NCI-H128 (cell line): ENCODE measurements around the gene CCDC78.

Experiments
- DNase-seq: peaks from one replicate; lab custom pipeline; 2025; ENCODE audit not compliant: unreplicated experiment; lab: John Stamatoyannopoulos, UW

CCDC78 gene

GRCh38 chr16:726438-727290 lies at the start of gene CCDC78, which contains the start of gene HAGHL:
TSS of gene CCDC78 (minus strand) at chr16:726443. CDS start at chr16:726367, 76 bp downstream.
TSS of gene HAGHL (plus strand) at chr16:727106. CDS start at chr16:727510, 404 bp downstream.
- no peak for DNase-seq

- DNase-seq = no peak
Observed at GRCh38 chr16:775236-775796, 49.1 kb upstream of the CCDC78 start.

GRCh38 chr16:774086-775001 lies 48.1 kb upstream of the CCDC78 start:
- no peak for DNase-seq

- no peak for DNase-seq
Observed at GRCh38 chr16:772959-773358, 46.7 kb upstream of the CCDC78 start.

GRCh38 chr16:770411-770810 lies 44.2 kb upstream of the CCDC78 start:
- no peak for DNase-seq

GRCh38 chr16:769934-770333 lies 43.7 kb upstream of the CCDC78 start:
- DNase-seq = no peak

- no peak for DNase-seq
Observed at GRCh38 chr16:769184-769784, 43.0 kb upstream of the CCDC78 start.

GRCh38 chr16:768428-768827 lies 42.2 kb upstream of the CCDC78 start:
- DNase-seq = no peak

GRCh38 chr16:767743-768235 lies 41.5 kb upstream of the CCDC78 start:
- DNase-seq = no peak

GRCh38 chr16:766820-767640 lies 40.8 kb upstream of the CCDC78 start:
- DNase-seq = no peak

GRCh38 chr16:766008-766819 lies 40.0 kb upstream of the CCDC78 start:
- no peak for DNase-seq

GRCh38 chr16:765488-765865 lies 39.2 kb upstream of the CCDC78 start:
- DNase-seq = no peak

- DNase-seq = no peak
Observed at GRCh38 chr16:764848-765487, 38.7 kb upstream of the CCDC78 start.

- no peak for DNase-seq
Observed at GRCh38 chr16:764184-764750, 38.0 kb upstream of the CCDC78 start.

- DNase-seq = no peak
Observed at GRCh38 chr16:763369-764183, 37.3 kb upstream of the CCDC78 start.

GRCh38 chr16:762595-763268 lies 36.5 kb upstream of the CCDC78 start:
- DNase-seq = no peak
